NCI-H2107 treated with DMSO at 0.1 percent for 48 hours (cell line): ENCODE results near the gene DTNB.
A peak's percentile ranks its signal among the peaks of the same experiment; 100 is the strongest.
"Not testable (repeated sequence)": the region's sequence is repeated elsewhere in the genome, so short reads cannot be mapped to it uniquely, and the experiment has no call there.

Experiments
- DNase-seq: peaks from one replicate; lab custom pipeline; 2025; ENCODE audit not compliant: unreplicated experiment; lab: John Stamatoyannopoulos, UW

The DTNB gene

DNA sequence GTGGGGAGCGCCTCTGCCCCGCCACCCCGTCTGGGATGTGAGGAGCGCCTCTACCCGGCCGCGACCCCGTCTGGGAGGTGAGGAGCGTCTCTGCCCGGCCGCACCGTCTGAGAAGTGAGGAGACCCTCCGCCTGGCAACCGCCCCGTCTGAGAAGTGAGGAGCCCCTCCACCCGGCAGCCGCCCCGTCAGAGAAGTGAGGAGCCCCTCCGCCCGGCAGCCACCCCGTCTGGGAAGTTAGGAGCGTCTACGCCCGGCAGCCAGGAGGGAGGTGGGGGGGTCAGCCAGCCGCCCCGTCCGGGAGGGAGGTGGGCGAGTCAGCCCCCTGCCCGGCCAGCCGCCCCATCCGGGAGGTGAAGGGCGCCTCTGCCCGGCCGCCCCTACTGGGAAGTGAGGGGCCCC, 39.6 kb downstream of the DTNB start:
- not testable (repeated sequence) for DNase-seq

- DNase-seq, result no peak
Observed at GRCh38 chr2:25632396-25632795, 41.0 kb downstream of the DTNB start.

DNA sequence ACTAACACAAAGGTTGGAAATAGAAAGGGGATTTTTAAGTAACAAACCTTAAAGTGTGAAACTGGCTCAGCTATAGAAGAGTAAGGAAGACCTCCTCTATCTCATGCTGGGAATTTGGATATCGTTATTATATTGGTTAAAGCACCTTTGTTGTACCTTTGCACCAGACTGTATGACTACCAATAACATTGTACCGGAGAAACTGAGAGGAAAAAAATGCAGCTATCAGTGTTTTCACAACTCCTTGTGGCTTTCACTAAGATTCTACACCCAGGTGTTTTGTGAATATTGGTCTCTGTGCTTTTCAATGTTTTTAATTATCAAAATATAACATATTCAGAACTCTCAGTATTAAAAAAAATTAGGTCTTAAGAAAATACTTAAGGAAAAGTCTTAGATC, 48.7 kb downstream of the DTNB start:
- DNase-seq, result no peak

DNA sequence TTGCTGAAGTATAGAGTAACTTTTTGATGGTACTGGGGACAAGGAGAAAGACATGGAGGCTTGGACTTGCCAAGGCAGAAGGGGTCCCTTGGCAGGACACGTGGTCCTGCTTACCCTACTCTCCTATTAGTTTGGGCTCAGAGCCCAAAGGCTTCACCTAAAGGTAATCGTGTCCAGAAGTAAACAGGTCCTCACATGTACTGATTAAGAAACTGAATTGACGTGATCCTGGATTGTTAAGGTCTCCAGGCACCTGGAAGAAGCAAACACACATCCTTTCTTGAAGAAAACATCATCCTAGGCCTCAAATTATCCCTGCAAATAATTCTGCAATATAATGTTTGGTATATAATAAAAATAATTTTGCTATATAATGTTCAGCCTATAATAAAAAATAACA, 50.0 kb downstream of the DTNB start:
- no peak for DNase-seq

DNA sequence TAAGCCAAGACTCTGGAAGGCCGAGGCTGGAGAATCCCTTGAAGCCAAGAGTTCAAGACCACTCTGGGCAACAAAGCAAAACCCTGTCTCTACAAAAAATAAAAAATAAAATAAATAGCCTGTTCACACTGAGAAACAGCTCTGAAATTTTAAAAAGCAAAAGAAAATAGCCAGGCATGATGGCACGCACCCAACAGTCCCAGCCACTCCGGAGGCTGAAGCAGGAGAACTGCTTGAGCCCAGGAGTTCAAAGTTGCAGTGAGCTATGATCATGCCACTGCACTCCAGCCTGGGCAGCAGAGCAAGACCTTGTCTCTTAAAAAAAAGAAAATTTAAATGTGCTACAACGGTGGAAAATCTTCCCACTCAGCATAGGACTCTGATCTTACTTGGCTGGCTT, 52.7 kb downstream of the DTNB start:
- no peak for DNase-seq

DNA sequence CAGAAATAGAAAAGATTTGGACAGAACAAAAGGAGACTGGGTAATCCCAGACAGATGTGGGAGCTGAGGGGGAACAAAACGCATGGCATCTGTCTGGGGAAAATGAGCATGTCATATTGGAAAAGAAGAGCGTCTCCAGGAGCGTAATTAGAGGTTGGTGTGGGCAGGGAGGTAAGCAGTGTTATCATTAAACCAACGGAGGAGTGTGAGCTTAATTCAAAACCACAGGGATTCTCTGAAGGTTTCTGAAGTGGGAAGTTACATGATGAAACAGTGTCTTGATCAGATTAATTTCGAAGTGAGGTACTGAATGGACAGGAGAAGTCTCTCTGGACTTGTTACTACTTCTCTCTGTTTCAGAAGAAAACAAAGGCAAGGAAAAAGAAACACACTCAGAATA, 53.3 kb downstream of the DTNB start:
- DNase-seq, result peak; percentile 6

DNA sequence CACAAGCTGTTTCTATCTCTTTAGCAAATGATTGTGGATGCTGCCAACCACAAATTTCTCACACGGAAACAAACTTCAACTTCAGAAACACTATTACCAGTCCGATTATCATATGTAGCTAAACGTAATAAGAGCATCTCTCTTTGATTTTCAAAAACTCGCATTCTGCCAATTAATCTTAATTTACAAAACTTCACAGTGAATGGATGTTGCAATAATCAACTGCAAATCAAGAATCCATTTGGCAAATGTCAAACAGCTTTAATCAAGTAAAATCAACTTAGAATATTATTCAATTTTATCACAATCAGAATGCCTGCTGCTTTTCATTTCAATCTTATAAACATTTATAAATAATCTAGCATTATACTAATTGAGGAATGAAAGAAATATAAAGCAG, 54.2 kb downstream of the DTNB start:
- no peak for DNase-seq

GRCh38 chr2:25618676-25619075, 54.7 kb downstream of the DTNB start:
- DNase-seq, result peak; percentile 72

GRCh38 chr2:25617948-25618646, 55.3 kb downstream of the DTNB start:
- no peak for DNase-seq

GRCh38 chr2:25615920-25616319, 57.5 kb downstream of the DTNB start:
- no peak for DNase-seq

DNA sequence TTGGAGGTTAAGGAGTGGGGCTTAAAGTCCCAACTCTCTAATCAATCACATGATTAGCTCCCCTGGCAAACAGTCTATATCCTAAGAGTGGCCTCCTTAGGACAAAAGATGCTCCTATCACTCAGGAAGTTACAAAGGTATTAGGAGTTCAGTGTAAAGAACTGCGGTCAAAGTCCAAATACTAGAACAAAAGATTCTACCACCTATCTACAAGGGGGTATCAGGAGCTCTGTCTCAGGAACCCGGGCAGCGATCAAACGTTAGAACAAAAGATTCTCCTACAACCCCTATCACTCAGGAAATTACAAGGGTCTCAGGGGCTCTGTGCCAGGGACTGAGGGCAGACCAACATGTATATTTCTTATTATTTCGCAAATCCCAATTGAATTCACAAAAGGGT, 58.0 kb downstream of the DTNB start:
- no peak for DNase-seq

- no peak for DNase-seq
Observed at GRCh38 chr2:25614711-25615110, 58.7 kb downstream of the DTNB start.

DNA sequence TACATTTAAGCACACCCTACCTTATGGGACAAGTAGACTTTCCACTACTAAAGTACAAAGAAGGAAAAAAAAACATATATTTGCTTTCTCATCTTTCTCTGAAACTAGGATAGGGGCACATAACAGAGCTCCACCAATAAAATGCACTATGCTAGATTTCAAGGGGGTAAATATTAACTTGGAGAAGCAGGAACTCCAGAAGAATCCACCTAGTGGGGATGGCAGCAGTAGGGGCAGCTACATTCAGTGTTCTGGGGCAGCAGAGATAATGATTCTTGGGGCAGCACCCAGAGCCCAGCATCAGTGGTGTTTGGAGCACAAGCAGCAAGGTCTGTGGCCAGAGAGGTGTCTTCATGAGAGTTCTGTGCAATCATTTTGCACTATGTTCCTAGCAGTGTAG, 64.7 kb downstream of the DTNB start:
- no peak for DNase-seq

DNA sequence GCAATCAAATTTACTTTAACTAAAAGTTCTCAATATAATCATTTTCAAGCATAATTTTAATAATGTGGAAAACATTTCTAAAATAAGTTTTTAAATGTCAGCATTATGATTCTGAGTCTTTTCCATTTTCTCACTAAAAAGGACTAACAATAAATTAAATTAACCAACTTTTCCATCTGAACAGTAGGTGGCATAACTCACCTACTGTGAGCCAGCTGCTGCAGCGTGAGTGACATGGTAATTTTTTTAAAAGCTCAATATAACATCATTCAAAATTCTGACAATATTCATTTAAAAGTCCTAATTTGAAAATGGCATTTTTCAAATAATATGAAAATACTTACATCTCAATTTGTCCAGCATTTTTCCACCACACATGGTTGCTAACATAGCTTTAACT, 66.5 kb downstream of the DTNB start:
- DNase-seq, result no peak

DNA sequence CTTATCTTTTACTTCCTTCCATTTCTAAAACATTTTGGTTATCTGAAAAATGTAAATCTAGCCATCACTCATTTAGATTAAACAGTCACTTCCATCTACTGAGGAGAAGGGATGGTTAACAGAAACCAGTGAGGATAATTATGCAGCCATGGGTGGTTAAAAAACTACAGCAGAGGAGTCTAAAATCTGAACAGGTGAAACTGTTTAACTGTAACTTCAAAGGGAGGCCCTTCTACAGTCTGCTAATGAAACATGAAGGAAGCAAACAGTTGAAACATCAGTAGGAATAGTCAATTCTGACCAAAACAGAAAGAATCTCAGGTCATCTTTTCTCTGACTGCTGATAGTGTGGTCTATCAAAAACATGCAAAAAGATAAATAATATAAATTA, 71.0 kb downstream of the DTNB start:
- DNase-seq, result no peak

GRCh38 chr2:25601711-25602332, 71.6 kb downstream of the DTNB start:
- not testable (repeated sequence) for DNase-seq

DNA sequence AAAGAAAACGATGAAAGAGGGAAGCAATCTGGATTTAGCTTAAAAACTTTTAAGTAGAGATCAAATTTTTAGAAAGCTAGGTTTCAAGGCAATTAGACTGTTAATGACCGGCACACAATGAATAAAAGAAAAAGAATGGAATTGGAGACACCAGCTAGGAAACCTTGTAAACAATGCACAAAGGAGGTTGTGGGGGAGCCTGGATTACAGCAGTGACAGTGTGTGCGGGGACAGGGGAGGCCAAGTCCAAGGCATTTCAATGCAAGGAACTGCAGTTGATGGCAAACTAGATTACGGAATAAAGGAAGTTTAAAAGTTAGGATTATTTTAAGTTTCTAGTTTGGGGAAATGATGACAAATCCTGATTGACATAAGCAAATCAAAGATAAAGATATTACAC, 74.5 kb downstream of the DTNB start:
- DNase-seq, result no peak

DNA sequence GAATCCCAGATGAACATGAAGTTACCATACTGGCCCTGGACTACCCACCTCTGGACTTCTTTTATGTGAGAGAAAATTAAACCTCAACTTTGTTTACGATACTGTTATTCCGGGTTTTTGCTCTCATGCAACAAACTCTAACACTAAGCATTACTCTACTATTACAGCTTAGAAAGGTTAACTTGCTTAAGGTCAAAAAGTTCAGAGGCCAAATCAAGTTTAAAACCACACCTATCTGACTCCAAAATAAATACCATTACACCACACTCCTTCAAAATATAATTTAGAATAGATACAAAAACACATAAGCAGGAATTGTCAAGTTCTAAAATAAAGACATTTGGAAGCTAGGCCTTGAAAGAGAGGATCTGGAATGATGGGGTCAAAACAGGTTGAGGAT, 75.0 kb downstream of the DTNB start:
- no peak for DNase-seq

- DNase-seq, result no peak
Observed at GRCh38 chr2:25597881-25598280, 75.5 kb downstream of the DTNB start.

- DNase-seq, result no peak
Observed at GRCh38 chr2:25596516-25597244, 76.7 kb downstream of the DTNB start.

DNA sequence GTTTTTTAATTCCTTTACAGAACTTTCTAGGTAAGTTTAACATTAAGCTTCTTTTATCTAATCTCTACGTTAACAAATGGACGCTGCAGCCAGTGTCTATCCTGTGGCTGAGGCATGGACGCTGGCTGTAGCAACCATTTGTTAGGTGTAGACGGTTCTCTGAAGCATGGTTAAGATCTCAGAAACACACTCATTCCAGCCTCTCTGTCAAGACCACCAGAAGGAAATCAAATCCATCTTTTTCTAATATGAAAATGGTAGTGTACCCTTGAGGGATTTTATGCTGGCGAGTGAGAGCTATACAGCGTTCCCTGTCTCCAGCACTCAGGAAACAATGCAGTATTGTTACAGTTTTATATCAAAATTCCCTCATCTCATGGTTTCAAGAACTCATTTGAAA, 78.0 kb downstream of the DTNB start:
- no peak for DNase-seq

GRCh38 chr2:25594991-25595390, 78.4 kb downstream of the DTNB start:
- DNase-seq, result no peak
